Mucosa of gallbladder (tissue), 1 donor: Measurements from ENCODE around the gene JMJD4. TPM values are rescaled to one million over a fixed set of nuclear protein-coding genes. Genes with fewer than 3 reads are reported as not detected.

Source experiments
- DNase-seq: peaks from one replicate; pipeline ENCODE4 v3.0.0-alpha.2; 2020; ENCODE audit warnings: low spot score
- total RNA-seq: library from RNA; stranded (reverse); gene quantifications from one replicate; pipeline ENCODE4 v1.2.1, GENCODE V29; 2021
- donor health status: DM: no; HTN: no; CAD: no.

JMJD4 gene
- total RNA-seq, 1 donor from 2014 or later = 14.1 TPM

GRCh38 chr1:227769047-227769935 lies 34.2 kb upstream of the JMJD4 start:
- no peak for DNase-seq

- DNase-seq = no peak
Measured at GRCh38 chr1:227768640-227769039, 33.5 kb upstream of the JMJD4 start.

- DNase-seq = no peak
Measured at GRCh38 chr1:227768125-227768439, 33.0 kb upstream of the JMJD4 start.

- DNase-seq = no peak
Measured at GRCh38 chr1:227767401-227768124, 32.5 kb upstream of the JMJD4 start.

- no peak for DNase-seq
Measured at GRCh38 chr1:227766653-227767277, 31.7 kb upstream of the JMJD4 start.

GRCh38 chr1:227766015-227766634 lies 31.0 kb upstream of the JMJD4 start:
- DNase-seq = peak; percentile 42

- no peak for DNase-seq
Measured at GRCh38 chr1:227765261-227766014, 30.3 kb upstream of the JMJD4 start.

- no peak for DNase-seq
Measured at GRCh38 chr1:227764019-227764391, 28.9 kb upstream of the JMJD4 start.

GRCh38 chr1:227763246-227764018 lies 28.3 kb upstream of the JMJD4 start:
- DNase-seq = no peak

- DNase-seq = peak; percentile 87
Measured at GRCh38 chr1:227762231-227762911, 27.3 kb upstream of the JMJD4 start.

GRCh38 chr1:227761621-227762230 lies 26.6 kb upstream of the JMJD4 start:
- no peak for DNase-seq

- DNase-seq = no peak
Measured at GRCh38 chr1:227760377-227760776, 25.3 kb upstream of the JMJD4 start.

GRCh38 chr1:227759341-227760300 lies 24.5 kb upstream of the JMJD4 start:
- peak; percentile 72 for DNase-seq

- no peak for DNase-seq
Measured at GRCh38 chr1:227758366-227758765, 23.3 kb upstream of the JMJD4 start.

- no peak for DNase-seq
Measured at GRCh38 chr1:227757781-227758180, 22.7 kb upstream of the JMJD4 start.

- no peak for DNase-seq
Measured at GRCh38 chr1:227756172-227756959, 21.3 kb upstream of the JMJD4 start.

GRCh38 chr1:227754958-227755357 lies 19.9 kb upstream of the JMJD4 start:
- DNase-seq = no peak
